HCT116 (cell line): Measurements from ENCODE around the gene OSER1. TPM values are rescaled to one million over a fixed set of nuclear protein-coding genes. Genes with fewer than 3 reads are reported as not detected.

ENCODE experiments used
- ATAC-seq: fragments of 200-7000 bp; cut with Tn5 transposase; 2 replicates; pipeline ENCODE4 v1.9.1; 2020; ENCODE audit warnings: mild to moderate bottlenecking, moderate library complexity
- BruUV-seq: library from RNA; stranded (reverse); fragments of 400-500 nt; replicated peaks from 2 replicates; lab custom pipeline; 2021; lab: Mats Ljungman, UMichigan
- CTCF ChIA-PET: fragments of 300-600 bp; sonication (Branson Sonifier 250); formaldehyde crosslinking; loops from one replicate; lab custom pipeline; 2021; ENCODE audit warnings: antibody characterized with exemption; lab: Charles Lee
- POLR2A ChIA-PET: fragments of 300-600, 350-600 bp; sonication (Branson Sonifier 250); formaldehyde crosslinking; loops from one replicate; lab custom pipeline; 2021; ENCODE audit warnings: antibody characterized with exemption; lab: Charles Lee
- RAD21 ChIA-PET, 2 experiments: fragments of 300-600 bp; sonication (Branson Sonifier 250); formaldehyde crosslinking; loops; one replicate each; lab custom pipeline; 2023; ENCODE audit warnings: low total read pairs in 2 of 2; ENCODE audit not compliant: uncharacterized antibody in 2 of 2, unreplicated experiment in 2 of 2, low non-redundant PET in 1 of 2; lab: Charles Lee
- DNase-seq: peaks from one replicate; pipeline ENCODE4 v3.0.0-alpha.2; 2010; ENCODE audit warnings: low read depth, low spot score
- H2AFZ ChIP-seq: fragments of 200-600 bp; shearing (Covaris generic), sonication (generic); 2 replicates; pipeline ENCODE4 v1.6.1; 2017; ENCODE audit warnings: low read depth, mixed run types, mixed read lengths, antibody characterized with exemption, low read length; ENCODE audit not compliant: poor library complexity, severe bottlenecking
- H3K27ac ChIP-seq: 2 replicates; pipeline ENCODE4 v1.5.1; 2012; ENCODE audit warnings: low read depth, low read length
- H3K27me3 ChIP-seq: fragments of 200-600 bp; sonication (generic); 2 replicates; pipeline ENCODE4 v1.6.1; 2016; ENCODE audit warnings: mixed run types, low read length, mixed read lengths; ENCODE audit not compliant: insufficient read depth
- H3K36me3 ChIP-seq, 2 experiments: fragments of 200-500 bp in 1 of 2; fragments of 200-600 bp in 1 of 2; sonication (Bioruptor generic) in 1 of 2; sonication (generic) in 1 of 2; 2 replicates each; pipeline versions ENCODE4 v1.5.1 to v1.6.1; 2014 to 2016; ENCODE audit warnings: low read length in 2 of 2, inconsistent platforms in 1 of 2, mixed read lengths in 1 of 2, mixed run types in 1 of 2; ENCODE audit not compliant: insufficient read depth in 2 of 2, control insufficient read depth in 1 of 2
- H3K4me1 ChIP-seq, 2 experiments: fragments of 200-600 bp in 1 of 2; sonication (generic) in 1 of 2; 2 replicates each; pipeline versions ENCODE4 v1.5.1 to v1.6.1; 2012 to 2017; ENCODE audit warnings: low read length in 2 of 2, inconsistent platforms in 1 of 2, mild to moderate bottlenecking in 1 of 2, mixed read lengths in 1 of 2, mixed run types in 1 of 2, moderate library complexity in 1 of 2; ENCODE audit not compliant: insufficient read depth in 2 of 2, control insufficient read depth in 1 of 2
- H3K4me2 ChIP-seq: fragments of 200-600 bp; sonication (generic); 2 replicates; pipeline ENCODE4 v1.6.1; 2017; ENCODE audit warnings: mixed run types, low read length, mixed read lengths
- H3K4me3 ChIP-seq, 2 experiments: fragments of 200-600 bp in 1 of 2; sonication (generic) in 1 of 2; replicated peaks in 1 of 2; 2 replicates each; pipeline ENCODE4 v1.5.1; 2011 to 2016; ENCODE audit warnings: low read length in 2 of 2, control low read depth in 1 of 2, low read depth in 1 of 2, mild to moderate bottlenecking in 1 of 2, mixed read lengths in 1 of 2, mixed run types in 1 of 2
- H3K79me2 ChIP-seq: fragments of 200-600 bp; sonication (generic); 2 replicates; pipeline ENCODE4 v1.6.1; 2017; ENCODE audit warnings: mild to moderate bottlenecking, mixed run types, low read length, moderate library complexity, mixed read lengths; ENCODE audit not compliant: insufficient read depth
- H3K9ac ChIP-seq: fragments of 200-600 bp; sonication (generic); 2 replicates; pipeline ENCODE4 v1.6.1; 2016; ENCODE audit warnings: low read length, mixed read lengths
- H3K9me2 ChIP-seq: fragments of 200-600 bp; sonication (generic), shearing (Covaris generic); 2 replicates; pipeline ENCODE4 v1.6.1; 2017; ENCODE audit warnings: mixed run types, mild to moderate bottlenecking, moderate library complexity; ENCODE audit not compliant: insufficient read depth
- H3K9me3 ChIP-seq, 2 experiments: fragments of 200-500 bp in 1 of 2; fragments of 200-600 bp in 1 of 2; sonication (Bioruptor generic) in 1 of 2; sonication (generic) in 1 of 2; 2 replicates each; pipeline ENCODE4 v1.6.1; 2014 to 2017; ENCODE audit warnings: low read length in 2 of 2, mixed read lengths in 2 of 2, inconsistent platforms in 1 of 2, low read depth in 1 of 2, mild to moderate bottlenecking in 1 of 2, mixed run types in 1 of 2, moderate library complexity in 1 of 2; ENCODE audit not compliant: control insufficient read depth in 1 of 2, insufficient read depth in 1 of 2
- H4K20me1 ChIP-seq: fragments of 200-600 bp; sonication (generic), shearing (Covaris generic); 2 replicates; pipeline ENCODE4 v1.6.1; 2017; ENCODE audit warnings: mixed run types, mild to moderate bottlenecking, moderate library complexity; ENCODE audit not compliant: insufficient read depth
- CEBPB ChIP-seq: IDR thresholded peaks from 2 replicates; pipeline ENCODE4 v1.6.1; 2012; ENCODE audit warnings: low read depth
- CTCF ChIP-seq, 3 experiments: fragments of 200-600 bp in 1 of 3; sonication (generic) in 1 of 3; IDR thresholded peaks in 2 of 3; conservative IDR thresholded peaks in 1 of 3; 2 replicates each; pipeline ENCODE4 v1.5.1; 2012 to 2017; ENCODE audit warnings: low read depth in 2 of 3, low read length in 2 of 3, antibody characterized with exemption in 1 of 3, borderline replicate concordance in 1 of 3, control low read depth in 1 of 3, mild to moderate bottlenecking in 1 of 3, mixed read lengths in 1 of 3, mixed run types in 1 of 3, moderate library complexity in 1 of 3; ENCODE audit not compliant: insufficient read depth in 1 of 3
- EGR1 ChIP-seq: IDR thresholded peaks from 2 replicates; pipeline ENCODE4 v1.6.1; 2012; ENCODE audit warnings: low read depth
- ELF1 ChIP-seq: IDR thresholded peaks from 2 replicates; pipeline ENCODE4 v1.6.1; 2012; ENCODE audit warnings: low read depth, borderline replicate concordance
- EZH2 ChIP-seq: fragments of 200-600 bp; sonication (generic); IDR thresholded peaks from 2 replicates; pipeline ENCODE4 v1.6.1; 2017; ENCODE audit warnings: antibody characterized with exemption, mixed run types
- EZH2phosphoT487 ChIP-seq: fragments of 200-600 bp; IDR thresholded peaks from 2 replicates; pipeline ENCODE4 v1.6.1; 2018; ENCODE audit warnings: antibody characterized with exemption, borderline replicate concordance
- JUND ChIP-seq: IDR thresholded peaks from 2 replicates; pipeline ENCODE4 v1.6.1; 2012
- POLR2A ChIP-seq: IDR thresholded peaks from 2 replicates; pipeline ENCODE4 v1.7.0; 2011; ENCODE audit warnings: borderline replicate concordance; ENCODE audit not compliant: insufficient read depth, insufficient read length; ENCODE audit errors: extremely low read depth
- SIN3A ChIP-seq: IDR thresholded peaks from 2 replicates; pipeline ENCODE4 v1.6.1; 2012; ENCODE audit warnings: low read depth
- ZFX ChIP-seq: fragments of 450-650 bp; IDR thresholded peaks from 2 replicates; pipeline ENCODE4 v1.6.1; 2017
- intact Hi-C: fragments of 100-400 bp; cut with micrococcal nuclease; formaldehyde crosslinking; loops from 2 replicates; pipeline ENCODE4 v1.10.0; 2022
- total RNA-seq: library from RNA; stranded (reverse); gene quantifications from one replicate; pipeline ENCODE4 v1.2.1, GENCODE V29; 2021; ENCODE audit not compliant: unreplicated experiment
- TF ChIP-seq, protein P1 (sequence below): IDR thresholded peaks from 2 replicates; pipeline ENCODE4 v1.6.1; 2011; ENCODE audit warnings: mild to moderate bottlenecking, low read length, moderate library complexity; ENCODE audit not compliant: insufficient replicate concordance; ENCODE audit errors: extremely low read depth
- TF ChIP-seq, protein P2 (sequence below): IDR thresholded peaks from 2 replicates; pipeline ENCODE4 v1.6.1; 2012
- TF ChIP-seq, protein P3 (sequence below): IDR thresholded peaks from 2 replicates; pipeline ENCODE4 v1.6.1; 2012; ENCODE audit warnings: low read depth

OSER1 gene
- total RNA-seq, 1 experiment from 2014 or later = 28.4 TPM

DNA sequence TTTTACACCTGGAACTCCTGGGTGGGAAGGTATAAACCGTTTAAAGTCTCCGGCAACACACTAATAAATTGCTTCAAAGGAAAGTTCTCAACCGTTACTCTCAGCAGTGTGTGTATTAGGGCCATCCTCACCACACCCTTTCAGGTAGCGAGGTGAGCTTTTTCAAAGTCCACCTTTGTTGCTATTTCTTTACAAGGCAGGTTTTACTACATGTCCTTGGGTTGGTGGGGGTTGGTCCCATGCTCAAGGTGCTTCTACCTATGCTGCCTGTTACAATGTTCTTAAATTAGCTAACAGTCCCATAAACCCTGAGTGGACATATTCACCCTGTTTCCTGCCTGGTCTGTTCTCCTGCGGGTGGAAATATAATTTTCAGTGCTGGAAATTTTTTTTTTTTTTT is 13.2 kb upstream of the OSER1 start:
- H3K4me3 ChIP-seq = no peak overlapping the region
- no peak overlapping the region for H2AFZ ChIP-seq
- no peaks in the 10 kb centered on the region for H3K79me2 ChIP-seq
- H3K4me1 ChIP-seq = peaks cover 6 to 7% of the 10 kb centered on the region in 2 experiments; a peak in 3 of 4 replicates
- RAD21 ChIA-PET = no interaction called here
- no peak for ATAC-seq
- POLR2A ChIA-PET = no interaction called here
- no peaks in the 10 kb centered on the region for H3K9me2 ChIP-seq
- no peaks in the 10 kb centered on the region for H4K20me1 ChIP-seq
- no peaks in the 10 kb centered on the region for H3K36me3 ChIP-seq
- no peak overlapping the region for H3K4me2 ChIP-seq
- TF ChIP-seq SIN3A = no peak
- no peak for TF ChIP-seq EZH2
- TF ChIP-seq POLR2A = no peak
- no peak for TF ChIP-seq EGR1
- TF ChIP-seq, protein P1, sequence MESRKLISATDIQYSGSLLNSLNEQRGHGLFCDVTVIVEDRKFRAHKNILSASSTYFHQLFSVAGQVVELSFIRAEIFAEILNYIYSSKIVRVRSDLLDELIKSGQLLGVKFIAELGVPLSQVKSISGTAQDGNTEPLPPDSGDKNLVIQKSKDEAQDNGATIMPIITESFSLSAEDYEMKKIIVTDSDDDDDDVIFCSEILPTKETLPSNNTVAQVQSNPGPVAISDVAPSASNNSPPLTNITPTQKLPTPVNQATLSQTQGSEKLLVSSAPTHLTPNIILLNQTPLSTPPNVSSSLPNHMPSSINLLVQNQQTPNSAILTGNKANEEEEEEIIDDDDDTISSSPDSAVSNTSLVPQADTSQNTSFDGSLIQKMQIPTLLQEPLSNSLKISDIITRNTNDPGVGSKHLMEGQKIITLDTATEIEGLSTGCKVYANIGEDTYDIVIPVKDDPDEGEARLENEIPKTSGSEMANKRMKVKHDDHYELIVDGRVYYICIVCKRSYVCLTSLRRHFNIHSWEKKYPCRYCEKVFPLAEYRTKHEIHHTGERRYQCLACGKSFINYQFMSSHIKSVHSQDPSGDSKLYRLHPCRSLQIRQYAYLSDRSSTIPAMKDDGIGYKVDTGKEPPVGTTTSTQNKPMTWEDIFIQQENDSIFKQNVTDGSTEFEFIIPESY = no peak
- no peak for TF ChIP-seq CEBPB
- TF ChIP-seq JUND = no peak
- no peak for TF ChIP-seq CTCF (IDR thresholded peaks at IDR 0.05 in 2 of 3, conservative IDR thresholded peaks at IDR 0.05 in 1 of 3; ENCODE audit: borderline replicate concordance in 1 of 3, insufficient read depth in 1 of 3, low read depth in 2 of 3, low read length in 2 of 3)
- TF ChIP-seq, protein P2, sequence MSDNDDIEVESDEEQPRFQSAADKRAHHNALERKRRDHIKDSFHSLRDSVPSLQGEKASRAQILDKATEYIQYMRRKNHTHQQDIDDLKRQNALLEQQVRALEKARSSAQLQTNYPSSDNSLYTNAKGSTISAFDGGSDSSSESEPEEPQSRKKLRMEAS = no peak
- TF ChIP-seq, protein P3, sequence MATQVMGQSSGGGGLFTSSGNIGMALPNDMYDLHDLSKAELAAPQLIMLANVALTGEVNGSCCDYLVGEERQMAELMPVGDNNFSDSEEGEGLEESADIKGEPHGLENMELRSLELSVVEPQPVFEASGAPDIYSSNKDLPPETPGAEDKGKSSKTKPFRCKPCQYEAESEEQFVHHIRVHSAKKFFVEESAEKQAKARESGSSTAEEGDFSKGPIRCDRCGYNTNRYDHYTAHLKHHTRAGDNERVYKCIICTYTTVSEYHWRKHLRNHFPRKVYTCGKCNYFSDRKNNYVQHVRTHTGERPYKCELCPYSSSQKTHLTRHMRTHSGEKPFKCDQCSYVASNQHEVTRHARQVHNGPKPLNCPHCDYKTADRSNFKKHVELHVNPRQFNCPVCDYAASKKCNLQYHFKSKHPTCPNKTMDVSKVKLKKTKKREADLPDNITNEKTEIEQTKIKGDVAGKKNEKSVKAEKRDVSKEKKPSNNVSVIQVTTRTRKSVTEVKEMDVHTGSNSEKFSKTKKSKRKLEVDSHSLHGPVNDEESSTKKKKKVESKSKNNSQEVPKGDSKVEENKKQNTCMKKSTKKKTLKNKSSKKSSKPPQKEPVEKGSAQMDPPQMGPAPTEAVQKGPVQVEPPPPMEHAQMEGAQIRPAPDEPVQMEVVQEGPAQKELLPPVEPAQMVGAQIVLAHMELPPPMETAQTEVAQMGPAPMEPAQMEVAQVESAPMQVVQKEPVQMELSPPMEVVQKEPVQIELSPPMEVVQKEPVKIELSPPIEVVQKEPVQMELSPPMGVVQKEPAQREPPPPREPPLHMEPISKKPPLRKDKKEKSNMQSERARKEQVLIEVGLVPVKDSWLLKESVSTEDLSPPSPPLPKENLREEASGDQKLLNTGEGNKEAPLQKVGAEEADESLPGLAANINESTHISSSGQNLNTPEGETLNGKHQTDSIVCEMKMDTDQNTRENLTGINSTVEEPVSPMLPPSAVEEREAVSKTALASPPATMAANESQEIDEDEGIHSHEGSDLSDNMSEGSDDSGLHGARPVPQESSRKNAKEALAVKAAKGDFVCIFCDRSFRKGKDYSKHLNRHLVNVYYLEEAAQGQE = no peak
- no peak for TF ChIP-seq EZH2phosphoT487
- TF ChIP-seq ELF1 = no peak
- TF ChIP-seq ZFX = no peak
- intact Hi-C loops = no loop called here
- no peak for DNase-seq
- no peaks in the 10 kb centered on the region for H3K9me3 ChIP-seq
- BruUV-seq = no TSS peak
- H3K27me3 ChIP-seq = no peaks in the 10 kb centered on the region
- no peak overlapping the region for H3K9ac ChIP-seq
- CTCF ChIA-PET = interaction anchor here (1.6 kb wide), 1 partner anchor 162 kb away, joined by 4 read pairs; no protein-coding TSS in a partner anchor
- H3K27ac ChIP-seq = no peak overlapping the region
